ENCODE measurements around the gene ABCC1. TPM values are rescaled to one million over a fixed set of nuclear protein-coding genes. Genes with fewer than 3 reads are reported as not detected.
"Not testable (repeated sequence)": the region's sequence is repeated elsewhere in the genome, so short reads cannot be mapped to it uniquely, and the experiment has no call there.

ABCC1 gene
- total and polyA plus RNA-seq, 4 donors = 8.6 to 15.5 (median 13.4) TPM

DNA sequence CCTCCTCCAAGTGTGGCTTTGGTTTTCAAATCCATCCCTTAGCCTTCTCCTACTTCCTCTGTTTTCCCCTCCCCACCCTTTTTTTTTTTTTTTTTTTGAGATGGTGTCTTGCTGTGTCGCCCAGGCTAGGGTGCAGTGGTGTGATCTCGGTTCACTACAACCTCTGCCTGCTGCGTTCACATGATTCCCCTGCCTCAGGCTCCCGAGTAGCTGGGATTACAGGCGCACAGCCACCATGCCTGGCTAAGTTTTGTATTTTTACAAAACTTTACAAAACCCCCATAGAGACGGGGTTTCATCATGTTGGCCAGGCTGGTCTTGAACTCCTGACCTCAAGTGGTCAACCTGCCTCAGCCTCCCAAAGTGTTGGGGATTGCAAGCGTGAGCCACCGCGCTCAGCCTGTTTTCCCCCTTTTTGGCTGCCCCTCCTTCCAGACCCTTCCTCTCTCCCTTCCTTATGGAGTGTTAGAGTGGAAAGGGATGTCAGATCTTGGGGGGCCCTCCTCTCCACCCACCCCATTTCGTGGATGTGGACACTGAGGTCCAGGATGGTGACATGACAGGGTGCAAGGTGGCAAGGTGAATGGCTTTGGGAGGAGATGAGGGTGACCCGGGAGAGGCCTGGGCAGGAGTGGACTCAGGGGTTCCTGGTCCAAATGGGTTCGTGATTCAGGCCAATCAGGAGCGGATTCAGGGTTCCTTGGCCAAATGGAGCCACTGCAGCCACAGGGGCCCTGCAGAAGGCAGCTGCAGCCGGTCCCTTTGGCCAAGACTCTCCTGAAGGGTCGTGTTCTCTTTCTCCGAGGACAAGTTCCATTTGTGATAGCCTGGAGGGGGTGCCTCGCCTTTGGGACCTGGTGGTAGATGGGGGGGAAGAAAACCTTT is 4.8 kb downstream of the ABCC1 start:
- H3K4me1 ChIP-seq (ENCODE audit: control insufficient read depth, insufficient read depth, low read length) = peaks cover 27% of the 10 kb centered on the region
- H3K27ac ChIP-seq (ENCODE audit: low read depth, low read length) = no peak overlapping the region
- 95% methylated on average over 8 of the region's 17 CpGs for WGBS (ENCODE audit: insufficient coverage)
- H3K36me3 ChIP-seq (ENCODE audit: control insufficient read depth, insufficient read depth, low read length) = no peaks in the 10 kb centered on the region
- H3K27me3 ChIP-seq (ENCODE audit: control insufficient read depth, insufficient read depth, low read length) = no peaks in the 10 kb centered on the region
- no peaks in the 10 kb centered on the region for H3K9me3 ChIP-seq (ENCODE audit: control insufficient read depth, insufficient read depth, low read length)
- no peak overlapping the region for H3K4me3 ChIP-seq (ENCODE audit: low read depth, low read length)
- no peak for DNase-seq (ENCODE audit: low read depth in 4 of 6, low spot score in 6 of 6)

- Histone ChIP-seq H3K4me3 (ENCODE audit: low read depth, low read length) (no peak overlapping the region), H3K9me3 (ENCODE audit: control insufficient read depth, insufficient read depth, low read length) (no peaks in the 10 kb centered on the region), H3K27me3 (ENCODE audit: control insufficient read depth, insufficient read depth, low read length) (no peaks in the 10 kb centered on the region), H3K36me3 (ENCODE audit: control insufficient read depth, insufficient read depth, low read length) (no peaks in the 10 kb centered on the region), H3K4me1 (ENCODE audit: control insufficient read depth, insufficient read depth, low read length) (peaks cover 27% of the 10 kb centered on the region), H3K27ac (ENCODE audit: low read depth, low read length) (no peak overlapping the region)
- no peak for DNase-seq (ENCODE audit: low read depth in 4 of 6, low spot score in 6 of 6)
- 85% methylated on average over 11 of the region's 11 CpGs for WGBS (ENCODE audit: insufficient coverage)
Measured at GRCh38 chr16:15954814-15955151, 5.4 kb downstream of the ABCC1 start.

- Histone ChIP-seq H3K36me3 (ENCODE audit: control insufficient read depth, insufficient read depth, low read length) (no peaks in the 10 kb centered on the region), H3K27me3 (ENCODE audit: control insufficient read depth, insufficient read depth, low read length) (no peaks in the 10 kb centered on the region), H3K27ac (ENCODE audit: low read depth, low read length) (no peak overlapping the region), H3K9me3 (ENCODE audit: control insufficient read depth, insufficient read depth, low read length) (no peaks in the 10 kb centered on the region), H3K4me3 (ENCODE audit: low read depth, low read length) (no peak overlapping the region), H3K4me1 (ENCODE audit: control insufficient read depth, insufficient read depth, low read length) (peaks cover 20% of the 10 kb centered on the region)
- no peak for DNase-seq (ENCODE audit: low read depth in 4 of 6, low spot score in 6 of 6)
- WGBS (ENCODE audit: insufficient coverage) = 96% methylated on average over 2 of the region's 4 CpGs
Measured at GRCh38 chr16:15955425-15955824, 6.0 kb downstream of the ABCC1 start.

- H3K9me3 ChIP-seq (ENCODE audit: control insufficient read depth, insufficient read depth, low read length); DNase-seq (ENCODE audit: low read depth in 4 of 6, low spot score in 6 of 6); H3K4me3 ChIP-seq (ENCODE audit: low read depth, low read length); H3K36me3 ChIP-seq (ENCODE audit: control insufficient read depth, insufficient read depth, low read length); H3K27me3 ChIP-seq (ENCODE audit: control insufficient read depth, insufficient read depth, low read length); H3K27ac ChIP-seq (ENCODE audit: low read depth, low read length): not testable (repeated sequence)
- H3K4me1 ChIP-seq (ENCODE audit: control insufficient read depth, insufficient read depth, low read length) = peaks cover 19% of the 10 kb centered on the region
- WGBS (ENCODE audit: insufficient coverage) = 100% methylated on average over 1 of the region's 6 CpGs
Measured at GRCh38 chr16:15956106-15956505, 6.7 kb downstream of the ABCC1 start.

DNA sequence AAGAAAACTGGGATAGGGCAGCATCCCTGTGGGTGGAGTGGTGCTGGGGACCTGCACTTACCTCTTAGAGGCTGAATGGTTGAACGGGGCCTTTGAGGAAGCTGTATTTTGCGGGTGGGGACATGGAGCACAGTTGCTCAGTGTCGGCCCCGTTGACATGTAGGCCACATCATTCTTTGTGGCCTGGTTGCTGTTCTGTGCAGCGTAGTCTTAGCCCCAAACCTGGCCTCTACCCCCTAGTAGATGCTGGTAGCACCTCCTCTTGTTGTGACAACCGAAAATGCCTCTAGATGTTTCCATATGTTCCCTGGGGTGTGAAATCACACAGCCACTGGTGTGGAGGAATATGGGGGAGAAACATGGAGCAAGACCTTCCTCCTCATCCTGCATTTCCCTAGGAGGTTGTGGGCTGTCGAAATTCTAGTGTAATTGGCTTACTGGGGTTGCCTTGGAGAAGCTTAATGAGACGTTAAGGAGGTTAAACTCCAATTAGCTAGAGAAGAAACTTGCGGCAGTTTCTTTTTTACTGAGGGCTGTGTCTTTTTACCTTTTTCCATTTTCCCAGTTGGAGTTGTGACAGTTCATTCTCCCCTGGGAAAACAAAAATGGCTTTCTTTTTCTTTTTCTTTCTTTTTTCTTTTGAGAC is 9.4 kb downstream of the ABCC1 start:
- WGBS (ENCODE audit: insufficient coverage) = 70% methylated on average over 4 of the region's 9 CpGs
- no peaks in the 10 kb centered on the region for H3K36me3 ChIP-seq (ENCODE audit: control insufficient read depth, insufficient read depth, low read length)
- peak in 2 of 6 donors; percentile 24 to 80 for DNase-seq (ENCODE audit: low read depth in 4 of 6, low spot score in 6 of 6)
- H3K4me1 ChIP-seq (ENCODE audit: control insufficient read depth, insufficient read depth, low read length) = peaks cover 11% of the 10 kb centered on the region
- H3K9me3 ChIP-seq (ENCODE audit: control insufficient read depth, insufficient read depth, low read length) = no peaks in the 10 kb centered on the region
- no peak overlapping the region for H3K27ac ChIP-seq (ENCODE audit: low read depth, low read length)
- no peaks in the 10 kb centered on the region for H3K27me3 ChIP-seq (ENCODE audit: control insufficient read depth, insufficient read depth, low read length)
- H3K4me3 ChIP-seq (ENCODE audit: low read depth, low read length) = no peak overlapping the region

DNA sequence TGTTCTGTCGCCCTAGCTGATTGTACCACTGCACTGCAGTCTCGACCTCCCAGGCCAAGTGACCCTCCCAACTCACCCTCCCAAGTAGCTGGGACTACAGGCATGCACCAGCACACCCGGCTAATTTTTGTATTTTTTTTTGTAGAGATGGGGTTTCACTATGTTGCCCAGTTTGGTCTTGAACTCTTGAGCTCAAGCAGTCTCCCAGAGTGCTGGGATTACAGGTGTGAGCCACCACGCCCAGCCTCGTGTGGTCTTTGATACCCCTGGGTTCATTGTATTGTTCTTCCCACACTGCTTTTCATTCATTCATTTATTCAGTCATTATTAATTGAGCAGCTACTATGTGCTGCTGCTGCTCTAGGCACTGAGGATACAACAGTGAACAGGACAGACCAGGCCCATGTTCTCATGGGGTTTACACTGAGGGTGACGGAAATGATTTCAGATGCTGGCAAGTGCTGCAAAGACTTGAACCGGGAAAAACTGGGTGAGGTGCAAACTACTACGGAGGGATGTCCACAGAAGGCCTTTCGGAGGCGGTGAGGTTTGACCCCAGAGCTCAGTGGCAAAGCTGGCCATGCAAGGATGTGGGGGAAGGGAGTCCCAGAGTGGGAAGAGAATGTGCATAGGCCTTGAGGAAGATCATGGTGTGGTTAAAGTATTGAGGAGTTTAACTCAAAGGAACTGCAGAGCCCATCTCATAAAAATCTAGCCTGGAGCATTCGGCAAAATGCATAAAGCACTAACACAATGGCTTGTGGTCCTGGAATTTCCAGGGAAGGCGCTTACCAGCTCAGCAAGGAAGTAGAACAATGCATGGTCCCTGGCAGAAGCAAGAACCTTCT is 10.9 kb downstream of the ABCC1 start:
- Histone ChIP-seq H3K36me3 (ENCODE audit: control insufficient read depth, insufficient read depth, low read length) (no peaks in the 10 kb centered on the region), H3K4me1 (ENCODE audit: control insufficient read depth, insufficient read depth, low read length) (peaks cover 8% of the 10 kb centered on the region), H3K9me3 (ENCODE audit: control insufficient read depth, insufficient read depth, low read length) (no peaks in the 10 kb centered on the region), H3K27ac (ENCODE audit: low read depth, low read length) (no peak overlapping the region), H3K27me3 (ENCODE audit: control insufficient read depth, insufficient read depth, low read length) (no peaks in the 10 kb centered on the region), H3K4me3 (ENCODE audit: low read depth, low read length) (no peak overlapping the region)
- 92% methylated on average over 8 of the region's 12 CpGs for WGBS (ENCODE audit: insufficient coverage)
- DNase-seq (ENCODE audit: low read depth in 4 of 6, low spot score in 6 of 6) = no peak

DNA sequence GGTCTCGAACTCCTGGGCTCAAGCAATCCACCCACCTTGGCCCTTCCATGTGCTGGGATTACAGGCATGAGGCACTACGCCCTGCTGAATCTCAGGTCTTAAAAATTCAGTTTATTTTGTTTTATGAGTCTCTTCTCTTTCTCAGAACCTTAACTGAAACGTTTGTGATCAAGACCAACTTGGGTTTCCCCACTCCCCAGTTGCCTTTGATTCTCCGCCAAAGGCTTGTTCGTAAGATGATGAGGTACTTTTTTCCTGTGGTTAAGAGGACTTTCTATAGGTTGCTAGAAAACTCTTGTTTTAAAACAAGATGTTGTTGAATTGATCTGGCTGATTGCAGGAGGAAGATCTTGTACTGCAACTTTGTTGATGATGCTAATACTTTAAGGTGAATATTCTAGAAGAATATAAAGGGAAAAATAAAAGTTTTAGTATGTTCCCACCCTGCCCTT is 11.7 kb downstream of the ABCC1 start:
- H3K36me3 ChIP-seq (ENCODE audit: control insufficient read depth, insufficient read depth, low read length) = no peaks in the 10 kb centered on the region
- WGBS (ENCODE audit: insufficient coverage) = no CpG with 5 or more reads among the region's 5 CpGs
- DNase-seq (ENCODE audit: low read depth in 4 of 6, low spot score in 6 of 6) = no peak
- no peak overlapping the region for H3K27ac ChIP-seq (ENCODE audit: low read depth, low read length)
- no peaks in the 10 kb centered on the region for H3K27me3 ChIP-seq (ENCODE audit: control insufficient read depth, insufficient read depth, low read length)
- peaks cover 8% of the 10 kb centered on the region for H3K4me1 ChIP-seq (ENCODE audit: control insufficient read depth, insufficient read depth, low read length)
- no peak overlapping the region for H3K4me3 ChIP-seq (ENCODE audit: low read depth, low read length)
- H3K9me3 ChIP-seq (ENCODE audit: control insufficient read depth, insufficient read depth, low read length) = no peaks in the 10 kb centered on the region

- DNase-seq (ENCODE audit: low read depth in 4 of 6, low spot score in 6 of 6) = peak in 1 of 6 donors; percentile 36
- Histone ChIP-seq H3K36me3 (ENCODE audit: control insufficient read depth, insufficient read depth, low read length) (no peaks in the 10 kb centered on the region), H3K4me3 (ENCODE audit: low read depth, low read length) (no peak overlapping the region), H3K27ac (ENCODE audit: low read depth, low read length) (no peak overlapping the region), H3K4me1 (ENCODE audit: control insufficient read depth, insufficient read depth, low read length) (peaks cover 8% of the 10 kb centered on the region), H3K9me3 (ENCODE audit: control insufficient read depth, insufficient read depth, low read length) (no peaks in the 10 kb centered on the region), H3K27me3 (ENCODE audit: control insufficient read depth, insufficient read depth, low read length) (no peaks in the 10 kb centered on the region)
- no CpG with 5 or more reads among the region's 4 CpGs for WGBS (ENCODE audit: insufficient coverage)
Measured at GRCh38 chr16:15961571-15962090, 12.2 kb downstream of the ABCC1 start.

DNA sequence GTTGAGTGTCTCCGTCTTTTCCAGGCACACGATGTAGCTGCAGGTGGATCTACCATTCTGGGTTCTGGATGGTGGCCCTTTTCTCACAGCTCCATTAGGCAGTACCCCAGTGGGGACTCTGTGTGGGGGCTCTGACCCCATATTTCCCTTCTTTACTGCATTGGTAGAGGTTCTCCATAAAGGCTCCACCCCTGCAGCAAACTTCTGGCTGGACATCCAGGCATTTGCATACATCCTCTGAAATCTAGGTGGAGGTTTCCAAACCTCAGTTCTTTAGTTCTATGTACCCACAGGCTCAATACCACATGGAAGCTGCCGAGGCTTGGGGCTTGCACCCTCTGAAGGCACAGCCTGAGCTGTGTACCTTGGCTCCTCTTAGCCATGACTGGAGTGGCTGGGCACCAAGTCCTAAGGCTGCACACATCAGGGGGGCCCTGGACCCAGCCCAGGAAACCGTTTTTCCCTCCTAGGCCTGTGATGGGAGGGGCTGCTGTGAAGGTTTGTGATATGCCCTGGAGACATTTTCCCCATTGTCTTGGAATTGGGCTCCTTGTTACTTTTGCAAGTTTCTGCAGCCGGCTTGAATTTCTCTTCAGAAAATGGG is 14.0 kb downstream of the ABCC1 start:
- Histone ChIP-seq H3K4me3 (ENCODE audit: low read depth, low read length) (no peak overlapping the region), H3K27me3 (ENCODE audit: control insufficient read depth, insufficient read depth, low read length) (no peaks in the 10 kb centered on the region), H3K27ac (ENCODE audit: low read depth, low read length) (no peak overlapping the region), H3K9me3 (ENCODE audit: control insufficient read depth, insufficient read depth, low read length) (no peaks in the 10 kb centered on the region), H3K36me3 (ENCODE audit: control insufficient read depth, insufficient read depth, low read length) (no peaks in the 10 kb centered on the region), H3K4me1 (ENCODE audit: control insufficient read depth, insufficient read depth, low read length) (peaks cover 4% of the 10 kb centered on the region)
- 100% methylated on average over 3 of the region's 5 CpGs for WGBS (ENCODE audit: insufficient coverage)
- DNase-seq (ENCODE audit: low read depth in 4 of 6, low spot score in 6 of 6) = no peak

All from spinal cord (tissue), 10 donors.